IMR-90 (cell line): ENCODE results near the gene PPP1R13B. TPM values are rescaled to one million over a fixed set of nuclear protein-coding genes. Genes with fewer than 3 reads are reported as not detected.

Experiments used
- ATAC-seq: fragments of 200-7000 bp; cut with Tn5 transposase; 2 replicates; pipeline ENCODE4 v1.9.1; 2020; ENCODE audit warnings: low read depth, mild to moderate bottlenecking, moderate library complexity
- BruUV-seq: library from RNA; stranded (reverse); fragments of 400-500 nt; replicated peaks from 2 replicates; lab custom pipeline; 2021; lab: Mats Ljungman, UMichigan
- CTCF ChIA-PET: fragments of 300-600 bp; formaldehyde crosslinking; extraction: SDS; loops from one replicate; lab custom pipeline; 2021; ENCODE audit warnings: antibody characterized with exemption; lab: Yijun Ruan, JAX
- POLR2A ChIA-PET: fragments of 300-600 bp; sonication (Branson Sonifier 250); formaldehyde crosslinking; loops from one replicate; lab custom pipeline; 2022; ENCODE audit warnings: antibody characterized with exemption; ENCODE audit not compliant: unreplicated experiment; lab: Charles Lee
- DNase-seq: peaks from one replicate; pipeline ENCODE4 v3.0.0; 2013
- H2AFZ ChIP-seq: replicated peaks from 2 replicates; pipeline ENCODE3; 2013; ENCODE audit warnings: low read length, mild to moderate bottlenecking; ENCODE audit not compliant: poor library complexity
- H2AK5ac ChIP-seq: 2 replicates; pipeline ENCODE4 v1.6.1; 2013; ENCODE audit warnings: low read depth, low read length, inconsistent platforms
- H2AK9ac ChIP-seq: replicated peaks from 2 replicates; pipeline ENCODE3; 2013; ENCODE audit warnings: mild to moderate bottlenecking, low read depth, low read length, moderate library complexity; ENCODE audit not compliant: poor library complexity
- H2BK120ac ChIP-seq: 2 replicates; pipeline ENCODE4 v1.6.1; 2013; ENCODE audit warnings: low read depth, low read length, inconsistent platforms
- H2BK15ac ChIP-seq: 3 replicates; pipeline ENCODE4 v1.6.1; 2013; ENCODE audit warnings: low read depth, low read length, inconsistent platforms
- H2BK20ac ChIP-seq: 2 replicates; pipeline ENCODE4 v1.6.1; 2013; ENCODE audit warnings: low read depth, mild to moderate bottlenecking, inconsistent platforms, low read length, moderate library complexity
- H2BK5ac ChIP-seq: 2 replicates; pipeline ENCODE4 v1.6.1; 2013; ENCODE audit warnings: mild to moderate bottlenecking, low read depth, low read length, inconsistent platforms; ENCODE audit not compliant: poor library complexity, severe bottlenecking
- H3K14ac ChIP-seq: replicated peaks from 2 replicates; pipeline ENCODE4 v1.6.1; 2013; ENCODE audit warnings: low read depth, low read length, inconsistent platforms
- H3K18ac ChIP-seq: 2 replicates; pipeline ENCODE4 v1.6.1; 2013; ENCODE audit warnings: low read depth, low read length, control low read depth
- H3K23ac ChIP-seq: 2 replicates; pipeline ENCODE4 v1.6.1; 2013; ENCODE audit warnings: low read depth, low read length, inconsistent platforms
- H3K27ac ChIP-seq: 2 replicates; pipeline ENCODE4 v1.5.1; 2013; ENCODE audit warnings: mild to moderate bottlenecking, control low read depth, low read length; ENCODE audit not compliant: insufficient read depth
- H3K27me3 ChIP-seq: 2 replicates; pipeline ENCODE4 v1.6.1; 2013; ENCODE audit warnings: low read length; ENCODE audit not compliant: control insufficient read depth, insufficient read depth
- H3K36me3 ChIP-seq: 2 replicates; pipeline ENCODE4 v1.6.1; 2013; ENCODE audit warnings: low read length, mixed read lengths; ENCODE audit not compliant: control insufficient read depth, insufficient read depth
- H3K4ac ChIP-seq: 2 replicates; pipeline ENCODE4 v1.6.1; 2013; ENCODE audit warnings: low read depth, low read length, inconsistent platforms
- H3K4me1 ChIP-seq: 2 replicates; pipeline ENCODE4 v1.6.1; 2013; ENCODE audit warnings: low read length, mixed read lengths; ENCODE audit not compliant: control insufficient read depth, insufficient read depth
- H3K4me2 ChIP-seq: 2 replicates; pipeline ENCODE4 v1.6.1; 2013; ENCODE audit warnings: low read depth, mild to moderate bottlenecking, control low read depth, low read length, moderate library complexity
- H3K4me3 ChIP-seq: 2 replicates; pipeline ENCODE4 v1.5.1; 2013; ENCODE audit warnings: low read depth, mild to moderate bottlenecking, control low read depth, low read length, moderate library complexity; ENCODE audit not compliant: insufficient read depth
- H3K56ac ChIP-seq: 2 replicates; pipeline ENCODE4 v1.6.1; 2013; ENCODE audit warnings: low read length, inconsistent platforms; ENCODE audit not compliant: insufficient read depth; ENCODE audit errors: extremely low read depth
- H3K79me1 ChIP-seq, 2 experiments: 2 replicates each; pipeline ENCODE4 v1.6.1; 2013; ENCODE audit warnings: low read length in 2 of 2, inconsistent platforms in 1 of 2, low read depth in 1 of 2
- H3K9ac ChIP-seq: 2 replicates; pipeline ENCODE4 v1.6.1; 2013; ENCODE audit warnings: low read depth, low read length, control low read depth
- H3K9me1 ChIP-seq: 2 replicates; pipeline ENCODE4 v1.6.1; 2013; ENCODE audit warnings: low read length, inconsistent platforms; ENCODE audit not compliant: insufficient read depth
- H3K9me3 ChIP-seq: 2 replicates; pipeline ENCODE4 v1.6.1; 2013; ENCODE audit warnings: low read length; ENCODE audit not compliant: control insufficient read depth, insufficient read depth
- H4K20me1 ChIP-seq: 2 replicates; pipeline ENCODE4 v1.6.1; 2013; ENCODE audit warnings: low read length, inconsistent platforms; ENCODE audit not compliant: insufficient read depth
- H4K5ac ChIP-seq: 2 replicates; pipeline ENCODE4 v1.6.1; 2013; ENCODE audit warnings: mild to moderate bottlenecking, low read depth, low read length, control low read depth
- H4K8ac ChIP-seq, 2 experiments: 2 replicates each; pipeline ENCODE4 v1.6.1; 2013; ENCODE audit warnings: low read depth in 2 of 2, low read length in 2 of 2, control low read depth in 1 of 2, inconsistent platforms in 1 of 2
- H4K91ac ChIP-seq: 2 replicates; pipeline ENCODE4 v1.6.1; 2013; ENCODE audit warnings: low read depth, low read length, inconsistent platforms; ENCODE audit not compliant: insufficient read depth
- CHD1 ChIP-seq: IDR thresholded peaks from 2 replicates; pipeline ENCODE4 v1.6.1; 2012; ENCODE audit warnings: low read depth, low read length, improper control_type of control experiment
- CTCF ChIP-seq: conservative IDR thresholded peaks from 2 replicates; pipeline ENCODE4 v1.5.1; 2012; ENCODE audit warnings: mild to moderate bottlenecking, low read depth, low read length, improper control_type of control experiment
- MAFK ChIP-seq: IDR thresholded peaks from 2 replicates; pipeline ENCODE4 v1.6.1; 2012; ENCODE audit warnings: low read depth, low read length, improper control_type of control experiment
- RAD21 ChIP-seq: IDR thresholded peaks from 2 replicates; pipeline ENCODE4 v1.6.1; 2012; ENCODE audit warnings: low read length, improper control_type of control experiment
- USF2 ChIP-seq: fragments of 150-350 bp; IDR thresholded peaks from 2 replicates; pipeline ENCODE4 v1.6.1; 2017; ENCODE audit warnings: mild to moderate bottlenecking, antibody characterized with exemption, low read length, low read depth
- WGBS, 2 experiments: methylation state at CpG; one replicate each; pipeline versions ENCODE4 v1.1.5 to v1.1.7; 2013; ENCODE audit warnings: missing lambda C conversion rate in 2 of 2; ENCODE audit not compliant: insufficient read length in 1 of 2; ENCODE audit errors: extremely low coverage in 2 of 2; 5-methylcytosine and 5-hydroxymethylcytosine counted together
- dilution Hi-C: fragments of 300-500 bp; cut with HindIII; formaldehyde crosslinking; loops from one replicate; pipeline ENCODE4 v1.14.3; 2018; ENCODE audit warnings: low sequenced_read_pairs; ENCODE audit not compliant: unreplicated experiment
- in situ Hi-C: fragments of 300-500 bp; cut with MboI; formaldehyde crosslinking; loops from 3 replicates; pipeline ENCODE4 v1.14.3; 2019; ENCODE audit warnings: low sequenced_read_pairs, inconsistent platforms, mixed read lengths
- intact Hi-C: fragments of 100-400 bp; cut with micrococcal nuclease; formaldehyde crosslinking; loops from 2 replicates; pipeline ENCODE4 v1.10.0; 2022
- polyA plus RNA-seq, 3 experiments: library from polyadenylated mRNA; depleted of rRNA; stranded (reverse); fragments of >200 nt; gene quantifications; 2 replicates each; pipeline ENCODE4 v1.2.3, GENCODE V29; 2012; ENCODE audit warnings: low replicate concordance in 1 of 3
- total RNA-seq: library from RNA; depleted of rRNA; stranded (reverse); fragments of >200 nt; gene quantifications from 2 replicates; pipeline ENCODE4 v1.2.3, GENCODE V29; 2012

PPP1R13B gene
- total and polyA plus RNA-seq, 2 of the 4 experiments (the other 2 are of a cell fraction), result 1.6 to 2.8 TPM

GRCh38 chr14:103697206-103697602, 150.2 kb downstream of the PPP1R13B start:
- POLR2A ChIA-PET, result no interaction called here
- Histone ChIP-seq H3K18ac (no peak overlapping the region), H3K14ac (peak overlapping the region; percentile 48; the same call in 1 of the 2 replicates), H3K4me3 (no peak overlapping the region), H2AK5ac (no peak overlapping the region), H3K27ac (peak overlapping the region; percentile 14; the same call in 1 of the 2 replicates), H3K9ac (no peak overlapping the region), H2AFZ (no peak overlapping the region), H3K4me1 (peaks cover 15% of the 10 kb centered on the region), H3K27me3 (no peaks in the 10 kb centered on the region), H2BK5ac (peak overlapping the region; percentile 4), H4K8ac (no peak overlapping the region), H3K9me3 (no peaks in the 10 kb centered on the region), H2BK15ac (no peak overlapping the region), H2AK9ac (no peak overlapping the region), H4K20me1 (peaks cover 53% of the 10 kb centered on the region), H4K91ac (no peak overlapping the region), H3K79me1 (peaks cover 22 to 78% of the 10 kb centered on the region in 2 experiments), H3K4me2 (no peak overlapping the region), H3K9me1 (peaks cover 3% of the 10 kb centered on the region; the same call in 1 of the 2 replicates), H2BK20ac (no peak overlapping the region), H3K36me3 (peaks cover 56% of the 10 kb centered on the region), H3K56ac (no peak overlapping the region), H3K23ac (peak overlapping the region; percentile 79; the same call in 1 of the 2 replicates), H2BK120ac (no peak overlapping the region), H4K5ac (no peak overlapping the region), H3K4ac (peak overlapping the region; percentile 43; the same call in 1 of the 2 replicates)
- in situ Hi-C loops (no loop called here), dilution Hi-C loops (no loop called here), intact Hi-C loops (no loop called here)
- no CpG with 5 or more reads among the region's 3 CpGs for WGBS, 2 experiments
- BruUV-seq, result no TSS peak
- CTCF ChIA-PET, result no interaction called here
- TF ChIP-seq CHD1 (no peak), CTCF (no peak), MAFK (no peak), USF2 (no peak), RAD21 (no peak)
- ATAC-seq (no peak), DNase-seq (no peak)
